Peyer's patch (tissue), 4 donors: ENCODE results near the gene LY6G6C. TPM values are rescaled to one million over a fixed set of nuclear protein-coding genes. Genes with fewer than 3 reads are reported as not detected.

Experiments used
- DNase-seq, 3 donors: peaks; one replicate each; pipeline ENCODE4 v3.0.0-alpha.2; 2017 to 2019
- H3K27ac ChIP-seq, 4 donors: fragments of 200-600 bp; sonication (generic); one replicate each; pipeline ENCODE4 v1.5.1; 2016 to 2019
- H3K27me3 ChIP-seq, 2 donors: fragments of 200-600 bp; sonication (generic); one replicate each; pipeline ENCODE4 v1.5.1; 2019
- H3K36me3 ChIP-seq, 3 donors: fragments of 200-600 bp; sonication (generic); one replicate each; pipeline ENCODE4 v1.5.1; 2016 to 2019
- H3K4me1 ChIP-seq, 4 donors: fragments of 200-600 bp; sonication (generic); one replicate each; pipeline ENCODE4 v1.5.1; 2016 to 2019
- H3K4me3 ChIP-seq, 4 donors: fragments of 200-600 bp; sonication (generic); 1 replicate in 3 of 4; 2 replicates in 1 of 4; pipeline ENCODE4 v1.5.1; 2016 to 2019; ENCODE audit warnings: mild to moderate bottlenecking in 1 of 4
- H3K9me3 ChIP-seq, 4 donors: fragments of 200-600 bp; sonication (generic); one replicate each; pipeline ENCODE4 v1.5.1; 2016 to 2019; ENCODE audit warnings: mild to moderate bottlenecking in 1 of 4
- CTCF ChIP-seq, 6 experiments: fragments of 450-650 bp in 4 of 6; fragments of 200-600 bp in 2 of 6; sonication (generic) in 1 of 6; IDR thresholded peaks; one replicate each; pipeline ENCODE4 v1.5.1; 2017 to 2019; ENCODE audit warnings: antibody characterized with exemption in 6 of 6, mild to moderate bottlenecking in 3 of 6, moderate library complexity in 1 of 6
- POLR2A ChIP-seq, 2 donors: fragments of 450-650 bp; IDR thresholded peaks; one replicate each; pipeline ENCODE4 v1.5.1; 2017; ENCODE audit warnings: antibody characterized with exemption in 2 of 2, mild to moderate bottlenecking in 2 of 2, moderate library complexity in 2 of 2
- total RNA-seq, 4 donors: library from RNA; depleted of rRNA; stranded (reverse); fragments of >200 nt; gene quantifications; one replicate each; pipeline ENCODE4 v1.1.0, GENCODE V29; 2016

The LY6G6C gene
- total RNA-seq, 4 donors from 2014 or later, result not detected

GRCh38 chr6:31750411-31751022 lies 29.0 kb upstream of the LY6G6C start:
- H3K9me3 ChIP-seq, result no peaks in the 10 kb centered on the region
- no peak for TF ChIP-seq POLR2A (IDR thresholded peaks at IDR 0.05)
- no peak for TF ChIP-seq CTCF (IDR thresholded peaks at IDR 0.05)
- H3K4me1 ChIP-seq, result no peaks in the 10 kb centered on the region
- no peak overlapping the region for H3K27ac ChIP-seq
- H3K36me3 ChIP-seq, result no peaks in the 10 kb centered on the region
- no peak overlapping the region for H3K4me3 ChIP-seq
- no peaks in the 10 kb centered on the region for H3K27me3 ChIP-seq
- DNase-seq, result no peak

GRCh38 chr6:31749301-31750036 lies 27.9 kb upstream of the LY6G6C start:
- H3K4me3 ChIP-seq, result no peak overlapping the region
- no peak overlapping the region for H3K27ac ChIP-seq
- H3K27me3 ChIP-seq, result no peaks in the 10 kb centered on the region
- no peaks in the 10 kb centered on the region for H3K9me3 ChIP-seq
- no peak for DNase-seq
- TF ChIP-seq POLR2A (IDR thresholded peaks at IDR 0.05) (no peak), CTCF (IDR thresholded peaks at IDR 0.05) (no peak)
- no peaks in the 10 kb centered on the region for H3K36me3 ChIP-seq
- no peaks in the 10 kb centered on the region for H3K4me1 ChIP-seq

GRCh38 chr6:31744422-31744821 lies 22.9 kb upstream of the LY6G6C start:
- Histone ChIP-seq H3K9me3 (no peaks in the 10 kb centered on the region), H3K4me3 (no peak overlapping the region), H3K4me1 (peaks cover 0 to 9% (median 7%) of the 10 kb centered on the region in 4 donors), H3K27ac (no peak overlapping the region), H3K27me3 (no peaks in the 10 kb centered on the region), H3K36me3 (no peaks in the 10 kb centered on the region)
- DNase-seq, result no peak
- TF ChIP-seq CTCF (IDR thresholded peaks at IDR 0.05) (no peak), POLR2A (IDR thresholded peaks at IDR 0.05) (no peak)

GRCh38 chr6:31742894-31743293 lies 21.3 kb upstream of the LY6G6C start:
- TF ChIP-seq POLR2A (IDR thresholded peaks at IDR 0.05) (no peak), CTCF (IDR thresholded peaks at IDR 0.05) (no peak)
- H3K4me1 ChIP-seq, result peaks cover 4 to 22% (median 20%) of the 10 kb centered on the region in 4 donors
- H3K4me3 ChIP-seq, result no peak overlapping the region
- H3K27ac ChIP-seq, result no peak overlapping the region
- no peak for DNase-seq
- no peaks in the 10 kb centered on the region for H3K36me3 ChIP-seq
- H3K27me3 ChIP-seq, result no peaks in the 10 kb centered on the region
- no peaks in the 10 kb centered on the region for H3K9me3 ChIP-seq

GRCh38 chr6:31741815-31742214 lies 20.3 kb upstream of the LY6G6C start:
- no peak overlapping the region for H3K27ac ChIP-seq
- no peak for TF ChIP-seq POLR2A (IDR thresholded peaks at IDR 0.05)
- TF ChIP-seq CTCF (IDR thresholded peaks at IDR 0.05), result no peak
- DNase-seq, result no peak
- H3K36me3 ChIP-seq, result no peaks in the 10 kb centered on the region
- peaks cover 6 to 33% (median 31%) of the 10 kb centered on the region in 4 donors for H3K4me1 ChIP-seq
- H3K9me3 ChIP-seq, result no peaks in the 10 kb centered on the region
- H3K4me3 ChIP-seq, result no peak overlapping the region
- no peaks in the 10 kb centered on the region for H3K27me3 ChIP-seq
